SW480 (cell line): ENCODE results near the gene TYW3.

Experiments
- DNase-seq: peaks from one replicate; pipeline ENCODE4 v3.0.0-alpha.2; 2016; ENCODE audit warnings: low spot score

Gene TYW3

GRCh38 chr1:74790453-74790852 is 57.5 kb downstream of the TYW3 start:
- DNase-seq, result no peak

- no peak for DNase-seq
These were observed 58.5 kb downstream of the TYW3 start for GRCh38 chr1:74791491-74791890.

GRCh38 chr1:74799119-74799657 is 66.2 kb downstream of the TYW3 start:
- DNase-seq, result no peak

- DNase-seq, result no peak
These were observed 78.7 kb downstream of the TYW3 start for GRCh38 chr1:74811436-74812179.

- no peak for DNase-seq
These were observed 79.2 kb downstream of the TYW3 start for GRCh38 chr1:74812180-74812541.
